T-helper 1 cell treated with Interleukin-12 subunit alpha and Interleukin-12 subunit beta and Interleukin-4 antibody, amounts not matched to agents 30 μg/mL and 1 μg/mL, for 36 hours (primary cell): ENCODE results near the gene MORC3.
"Not testable (repeated sequence)": the region's sequence is repeated elsewhere in the genome, so short reads cannot be mapped to it uniquely, and the experiment has no call there.

Source experiments
- H3K27ac Mint-ChIP-seq: one replicate; pipeline ENCODE4 v1.8.0; 2021; ENCODE audit warnings: mild to moderate bottlenecking, mixed read lengths
- H3K27me3 Mint-ChIP-seq: one replicate; pipeline ENCODE4 v1.8.0; 2021; ENCODE audit warnings: low read depth, mixed read lengths
- H3K36me3 Mint-ChIP-seq: one replicate; pipeline ENCODE4 v1.8.0; 2021; ENCODE audit warnings: low read depth, mixed read lengths
- H3K4me1 Mint-ChIP-seq: one replicate; pipeline ENCODE4 v1.8.0; 2021; ENCODE audit warnings: low read depth, mixed read lengths
- H3K4me3 Mint-ChIP-seq: one replicate; pipeline ENCODE4 v1.8.0; 2021; ENCODE audit warnings: mild to moderate bottlenecking, moderate library complexity, mixed read lengths
- H3K9me3 Mint-ChIP-seq: one replicate; pipeline ENCODE4 v1.8.0; 2021; ENCODE audit warnings: mixed read lengths

MORC3 gene

DNA sequence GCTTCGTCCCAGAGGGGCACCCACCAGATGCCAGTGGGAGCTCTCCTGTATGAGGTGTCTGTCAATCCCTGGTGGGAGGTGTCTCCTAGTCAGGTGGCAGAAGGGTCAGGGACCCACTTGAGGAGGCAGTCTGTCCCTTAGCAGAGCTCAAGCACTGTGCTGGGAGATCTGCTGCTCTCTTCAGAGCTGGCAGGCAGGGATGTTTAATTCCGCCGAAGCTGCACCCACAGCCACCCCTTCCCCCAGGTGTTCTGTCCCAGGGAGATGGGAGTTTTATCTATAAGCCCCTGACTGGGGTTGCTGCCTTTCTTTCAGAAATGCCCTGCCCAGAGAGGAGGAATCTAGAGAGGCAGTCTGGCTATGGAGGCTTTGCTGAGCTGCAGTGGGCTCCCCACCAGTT, 4.0 kb upstream of the MORC3 start:
- H3K4me1 Mint-ChIP-seq, H3K27me3 Mint-ChIP-seq, H3K27ac Mint-ChIP-seq, H3K4me3 Mint-ChIP-seq, H3K36me3 Mint-ChIP-seq: not testable (repeated sequence)
- peaks cover 17% of the 10 kb centered on the region for H3K9me3 Mint-ChIP-seq

GRCh38 chr21:36316872-36317484, 3.0 kb upstream of the MORC3 start:
- peaks cover 17% of the 10 kb centered on the region for H3K9me3 Mint-ChIP-seq
- peaks cover 10% of the 10 kb centered on the region for H3K36me3 Mint-ChIP-seq
- H3K27ac Mint-ChIP-seq, result no peak overlapping the region
- no peak overlapping the region for H3K4me3 Mint-ChIP-seq
- peaks cover 4% of the 10 kb centered on the region for H3K27me3 Mint-ChIP-seq
- H3K4me1 Mint-ChIP-seq, result peaks cover 10% of the 10 kb centered on the region

- peak overlapping the region; percentile 89 for H3K4me3 Mint-ChIP-seq
- peaks cover 24% of the 10 kb centered on the region for H3K4me1 Mint-ChIP-seq
- not testable (repeated sequence) for H3K9me3 Mint-ChIP-seq, H3K27me3 Mint-ChIP-seq
- H3K36me3 Mint-ChIP-seq, result peaks cover 17% of the 10 kb centered on the region
- H3K27ac Mint-ChIP-seq, result peak overlapping the region; percentile 96
Measured at GRCh38 chr21:36319406-36319766, 611 bp upstream of the MORC3 start.

DNA sequence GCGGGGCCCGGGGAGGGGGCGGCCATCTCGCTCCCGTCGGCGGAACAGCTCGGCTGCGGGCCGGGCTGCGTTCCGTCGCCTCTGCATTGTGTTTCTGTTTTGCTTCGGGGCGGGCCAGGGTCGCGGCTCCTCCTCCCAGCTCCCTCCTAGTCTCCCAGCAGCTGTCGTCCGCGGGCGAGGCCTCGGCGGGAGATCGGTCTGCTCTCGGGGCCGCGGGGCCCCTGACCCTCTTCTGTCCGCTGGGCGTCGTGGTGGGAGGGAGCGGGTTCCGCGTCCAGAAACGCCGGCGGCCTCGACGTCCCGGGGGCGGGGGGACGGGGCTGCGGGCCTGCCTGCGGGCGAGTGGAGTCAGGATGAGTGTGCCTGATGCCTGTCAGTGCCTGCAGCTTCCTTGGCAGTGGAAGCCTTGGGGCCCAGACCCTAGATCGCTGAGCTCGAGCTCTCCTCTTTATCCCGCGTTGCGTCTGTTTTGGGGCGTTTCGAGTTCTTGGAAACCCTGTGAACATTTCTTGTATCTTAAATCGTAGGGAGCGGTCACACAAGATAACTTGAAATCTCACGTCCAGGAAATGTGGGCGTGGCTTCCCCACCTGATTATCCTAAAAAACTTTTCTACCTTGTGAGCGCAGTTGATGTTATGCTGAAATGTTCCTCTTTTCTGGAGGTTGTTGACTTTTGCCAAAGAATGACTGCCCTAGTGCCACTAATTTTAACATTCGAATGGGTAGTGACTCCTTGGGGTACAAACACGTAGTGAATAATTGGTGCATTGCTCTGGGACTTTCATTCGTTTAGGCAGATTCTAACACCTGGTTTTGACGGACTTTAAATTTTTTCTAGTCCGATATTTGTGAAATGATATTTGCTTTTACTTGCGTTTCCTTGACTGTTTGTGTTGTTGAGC, 676 bp downstream of the MORC3 start:
- peaks cover 4% of the 10 kb centered on the region for H3K27me3 Mint-ChIP-seq
- peaks cover 22% of the 10 kb centered on the region for H3K36me3 Mint-ChIP-seq
- H3K4me3 Mint-ChIP-seq, result peak overlapping the region; percentile 97
- H3K9me3 Mint-ChIP-seq, result no peaks in the 10 kb centered on the region
- H3K4me1 Mint-ChIP-seq, result peaks cover 26% of the 10 kb centered on the region
- H3K27ac Mint-ChIP-seq, result peak overlapping the region; percentile 95

DNA sequence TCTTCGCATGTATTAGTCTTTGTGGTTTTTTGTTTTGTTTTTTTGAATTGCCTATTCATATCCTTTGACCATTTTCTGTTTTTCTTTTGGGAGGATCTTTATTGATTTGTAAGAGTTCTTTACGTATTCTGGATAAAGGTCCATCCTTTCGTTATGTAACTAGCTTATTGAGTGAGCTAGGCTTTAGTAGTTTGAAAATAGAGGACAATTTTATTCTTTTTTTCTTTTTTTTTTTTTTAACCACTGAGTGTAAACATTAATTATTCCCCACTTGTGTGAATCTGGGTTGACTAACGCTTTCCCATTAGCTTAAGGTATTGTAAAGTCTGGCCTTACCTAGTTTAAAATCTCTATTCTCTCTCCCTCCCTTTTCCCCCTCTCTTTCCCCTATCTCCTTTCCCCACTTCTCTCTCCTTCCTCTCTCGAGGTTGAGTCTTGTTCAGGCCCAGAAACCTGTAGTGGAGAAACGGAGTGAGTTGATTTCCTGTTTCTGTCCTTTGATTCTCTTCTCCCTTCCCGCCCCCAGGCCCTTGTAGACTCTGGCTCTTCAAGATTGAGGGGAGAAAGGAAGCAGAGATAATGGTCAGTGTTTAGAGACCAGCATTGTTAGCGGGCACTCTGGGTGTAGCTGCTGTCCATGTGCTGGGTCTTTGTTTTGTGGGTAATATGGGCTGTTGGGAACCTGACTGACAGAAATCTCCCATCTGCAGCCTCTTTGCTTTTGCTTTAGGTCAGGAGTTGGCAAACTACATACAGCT, 1.5 kb downstream of the MORC3 start:
- H3K36me3 Mint-ChIP-seq, result peaks cover 22% of the 10 kb centered on the region
- H3K4me1 Mint-ChIP-seq, result peaks cover 26% of the 10 kb centered on the region
- H3K27me3 Mint-ChIP-seq, result peaks cover 4% of the 10 kb centered on the region
- H3K4me3 Mint-ChIP-seq, result peak overlapping the region; percentile 97
- no peaks in the 10 kb centered on the region for H3K9me3 Mint-ChIP-seq
- H3K27ac Mint-ChIP-seq, result peak overlapping the region; percentile 95

GRCh38 chr21:36322083-36322424, 2.1 kb downstream of the MORC3 start:
- peak overlapping the region; percentile 95 for H3K27ac Mint-ChIP-seq
- H3K36me3 Mint-ChIP-seq, result peaks cover 22% of the 10 kb centered on the region
- peaks cover 26% of the 10 kb centered on the region for H3K4me1 Mint-ChIP-seq
- peak overlapping the region; percentile 97 for H3K4me3 Mint-ChIP-seq
- no peaks in the 10 kb centered on the region for H3K9me3 Mint-ChIP-seq
- H3K27me3 Mint-ChIP-seq, result peaks cover 4% of the 10 kb centered on the region

GRCh38 chr21:36323032-36323431, 3.0 kb downstream of the MORC3 start:
- H3K4me1 Mint-ChIP-seq, result peaks cover 26% of the 10 kb centered on the region
- H3K4me3 Mint-ChIP-seq, result peak overlapping the region; percentile 51
- peaks cover 22% of the 10 kb centered on the region for H3K36me3 Mint-ChIP-seq
- peak overlapping the region; percentile 56 for H3K27ac Mint-ChIP-seq
- H3K27me3 Mint-ChIP-seq, result no peaks in the 10 kb centered on the region
- no peaks in the 10 kb centered on the region for H3K9me3 Mint-ChIP-seq

DNA sequence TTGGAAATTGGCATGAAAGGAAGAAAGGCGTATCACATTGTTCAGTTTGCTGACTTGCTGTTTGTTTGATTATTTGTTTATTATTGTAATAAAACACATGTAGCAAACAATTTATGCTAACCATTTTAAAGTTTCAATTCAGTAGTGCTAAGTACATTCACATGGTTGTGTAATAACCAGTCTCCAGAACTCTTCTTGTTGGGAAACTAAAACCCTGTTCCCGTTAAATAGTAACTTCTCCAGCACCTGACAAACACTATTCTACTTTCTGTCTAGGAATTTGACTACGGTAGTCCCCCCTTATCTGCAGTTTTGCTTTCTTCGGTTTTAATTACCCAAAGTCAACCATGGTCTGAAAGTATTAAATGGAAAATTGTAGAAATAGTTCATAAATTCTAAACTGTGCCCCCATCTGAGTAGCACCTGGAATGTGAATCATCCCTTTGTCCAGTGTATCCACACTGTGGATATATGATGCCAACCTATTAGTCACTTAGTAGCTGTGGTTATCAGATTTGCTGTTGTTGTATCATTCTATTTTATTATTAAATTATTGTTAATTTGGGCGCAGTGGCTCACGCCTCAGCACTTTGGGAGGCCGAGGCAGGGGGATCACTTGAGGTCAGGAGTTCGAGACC, 5.5 kb downstream of the MORC3 start:
- no peak overlapping the region for H3K4me3 Mint-ChIP-seq
- H3K36me3 Mint-ChIP-seq, result peaks cover 25% of the 10 kb centered on the region
- no peaks in the 10 kb centered on the region for H3K9me3 Mint-ChIP-seq
- no peaks in the 10 kb centered on the region for H3K27me3 Mint-ChIP-seq
- peaks cover 32% of the 10 kb centered on the region for H3K4me1 Mint-ChIP-seq
- no peak overlapping the region for H3K27ac Mint-ChIP-seq

DNA sequence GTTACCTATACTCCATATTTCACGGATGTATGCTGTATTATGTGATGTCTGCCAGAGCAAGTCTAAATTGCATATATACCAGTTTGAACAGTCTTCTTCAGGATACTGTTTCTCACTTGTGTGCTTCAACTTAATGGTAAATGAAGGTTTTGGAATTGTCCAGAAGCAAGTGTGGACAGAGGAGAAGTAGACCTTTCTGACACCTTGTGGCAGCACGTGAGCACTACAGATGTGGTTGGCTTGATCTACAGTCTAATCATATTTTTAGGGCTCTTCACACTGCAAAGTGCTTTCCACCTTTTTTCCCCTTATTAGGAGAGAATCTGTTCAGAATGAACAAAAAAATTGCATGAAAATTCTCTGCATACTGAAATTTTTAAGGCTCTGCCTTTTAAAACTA, 10.9 kb downstream of the MORC3 start:
- no peak overlapping the region for H3K4me3 Mint-ChIP-seq
- H3K9me3 Mint-ChIP-seq, result no peaks in the 10 kb centered on the region
- H3K27me3 Mint-ChIP-seq, result no peaks in the 10 kb centered on the region
- peaks cover 19% of the 10 kb centered on the region for H3K36me3 Mint-ChIP-seq
- H3K27ac Mint-ChIP-seq, result no peak overlapping the region
- peaks cover 15% of the 10 kb centered on the region for H3K4me1 Mint-ChIP-seq

GRCh38 chr21:36337099-36337509, 17.1 kb downstream of the MORC3 start:
- Mint-ChIP-seq H3K36me3 (peaks cover 38% of the 10 kb centered on the region), H3K27ac (no peak overlapping the region)

GRCh38 chr21:36338975-36339374, 19.0 kb downstream of the MORC3 start:
- Mint-ChIP-seq H3K9me3 (no peaks in the 10 kb centered on the region), H3K27me3 (no peaks in the 10 kb centered on the region), H3K4me1 (peaks cover 2% of the 10 kb centered on the region), H3K36me3 (peaks cover 40% of the 10 kb centered on the region), H3K27ac (no peak overlapping the region), H3K4me3 (no peak overlapping the region)

More at GRCh38 chr21:36337099-36337509, 17.1 kb downstream of the MORC3 start:
- no peaks in the 10 kb centered on the region for H3K27me3 Mint-ChIP-seq
- H3K4me1 Mint-ChIP-seq, result peaks cover 2% of the 10 kb centered on the region
- H3K4me3 Mint-ChIP-seq, result no peak overlapping the region
- H3K9me3 Mint-ChIP-seq, result no peaks in the 10 kb centered on the region

- H3K4me1 Mint-ChIP-seq, H3K27me3 Mint-ChIP-seq, H3K4me3 Mint-ChIP-seq, H3K9me3 Mint-ChIP-seq, H3K27ac Mint-ChIP-seq: not testable (repeated sequence)
- peaks cover 37% of the 10 kb centered on the region for H3K36me3 Mint-ChIP-seq
Measured at GRCh38 chr21:36342581-36342980, 22.6 kb downstream of the MORC3 start.

GRCh38 chr21:36344931-36345330, 24.9 kb downstream of the MORC3 start:
- no peak overlapping the region for H3K4me3 Mint-ChIP-seq
- no peaks in the 10 kb centered on the region for H3K27me3 Mint-ChIP-seq
- H3K9me3 Mint-ChIP-seq, result no peaks in the 10 kb centered on the region
- H3K36me3 Mint-ChIP-seq, result peaks cover 34% of the 10 kb centered on the region
- no peak overlapping the region for H3K27ac Mint-ChIP-seq
- H3K4me1 Mint-ChIP-seq, result peaks cover 2% of the 10 kb centered on the region

- no peak overlapping the region for H3K4me3 Mint-ChIP-seq
- no peaks in the 10 kb centered on the region for H3K4me1 Mint-ChIP-seq
- no peaks in the 10 kb centered on the region for H3K27me3 Mint-ChIP-seq
- no peak overlapping the region for H3K27ac Mint-ChIP-seq
- H3K36me3 Mint-ChIP-seq, result peaks cover 33% of the 10 kb centered on the region
- H3K9me3 Mint-ChIP-seq, result no peaks in the 10 kb centered on the region
Measured at GRCh38 chr21:36347278-36347961, 27.4 kb downstream of the MORC3 start.
